Activated CD8-positive, alpha-beta memory T cell treated with anti-CD3 and anti-CD28 coated beads for 1 hour (primary cell): Measurements from ENCODE around the gene NOD2.

Source experiments
- DNase-seq, 2 donors: peaks; one replicate each; pipeline ENCODE4 v3.0.0-alpha.2; 2020; ENCODE audit warnings: low read depth in 1 of 2; ENCODE audit errors: extremely low read depth in 1 of 2

The NOD2 gene

GRCh38 chr16:50690177-50690576 is 3.2 kb upstream of the NOD2 start:
- DNase-seq = no peak

GRCh38 chr16:50692644-50692998 is 785 bp upstream of the NOD2 start:
- DNase-seq = no peak

DNA sequence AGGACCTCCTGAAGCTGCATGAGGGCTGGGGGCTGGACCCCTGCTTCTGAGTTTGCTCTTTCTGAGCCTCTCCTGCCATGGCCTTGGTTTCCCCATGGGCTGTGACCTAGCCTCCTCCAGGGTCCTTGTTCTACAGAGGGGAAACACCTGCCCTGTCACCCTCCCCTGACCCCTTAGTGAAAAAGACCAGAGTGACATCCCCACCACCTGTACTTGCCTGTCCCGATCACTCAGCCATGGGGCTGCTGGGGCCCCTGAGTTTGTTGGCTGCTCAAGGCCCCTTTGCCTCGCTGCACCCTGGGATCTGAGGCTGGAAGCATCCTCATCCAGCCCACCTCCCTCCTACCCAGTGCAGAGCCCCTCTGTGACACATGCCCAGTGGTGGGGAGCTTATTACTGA is 800 bp downstream of the NOD2 start:
- no peak for DNase-seq

GRCh38 chr16:50695017-50696000 is 1.9 kb downstream of the NOD2 start:
- DNase-seq = no peak

DNA sequence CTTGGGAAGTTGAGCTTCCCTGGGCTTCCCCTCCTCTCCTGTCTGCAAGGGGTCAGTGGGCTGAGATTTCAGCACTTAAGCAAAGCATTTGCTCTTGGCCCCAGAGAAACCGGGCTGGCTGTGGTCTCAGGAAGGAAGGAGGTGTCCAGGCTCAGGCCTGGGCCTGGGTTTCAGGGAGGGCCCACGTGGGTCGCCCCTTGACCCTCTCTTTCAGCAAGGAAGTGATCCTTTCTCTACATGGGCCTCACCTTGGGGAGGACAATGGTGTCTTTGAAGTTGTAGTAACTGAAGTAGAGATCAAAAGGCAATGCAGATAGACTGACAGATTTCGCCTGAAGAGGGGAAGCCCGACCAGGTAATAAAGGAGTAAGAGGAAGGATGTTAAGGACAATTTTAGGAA is 2.7 kb downstream of the NOD2 start:
- DNase-seq = no peak

DNA sequence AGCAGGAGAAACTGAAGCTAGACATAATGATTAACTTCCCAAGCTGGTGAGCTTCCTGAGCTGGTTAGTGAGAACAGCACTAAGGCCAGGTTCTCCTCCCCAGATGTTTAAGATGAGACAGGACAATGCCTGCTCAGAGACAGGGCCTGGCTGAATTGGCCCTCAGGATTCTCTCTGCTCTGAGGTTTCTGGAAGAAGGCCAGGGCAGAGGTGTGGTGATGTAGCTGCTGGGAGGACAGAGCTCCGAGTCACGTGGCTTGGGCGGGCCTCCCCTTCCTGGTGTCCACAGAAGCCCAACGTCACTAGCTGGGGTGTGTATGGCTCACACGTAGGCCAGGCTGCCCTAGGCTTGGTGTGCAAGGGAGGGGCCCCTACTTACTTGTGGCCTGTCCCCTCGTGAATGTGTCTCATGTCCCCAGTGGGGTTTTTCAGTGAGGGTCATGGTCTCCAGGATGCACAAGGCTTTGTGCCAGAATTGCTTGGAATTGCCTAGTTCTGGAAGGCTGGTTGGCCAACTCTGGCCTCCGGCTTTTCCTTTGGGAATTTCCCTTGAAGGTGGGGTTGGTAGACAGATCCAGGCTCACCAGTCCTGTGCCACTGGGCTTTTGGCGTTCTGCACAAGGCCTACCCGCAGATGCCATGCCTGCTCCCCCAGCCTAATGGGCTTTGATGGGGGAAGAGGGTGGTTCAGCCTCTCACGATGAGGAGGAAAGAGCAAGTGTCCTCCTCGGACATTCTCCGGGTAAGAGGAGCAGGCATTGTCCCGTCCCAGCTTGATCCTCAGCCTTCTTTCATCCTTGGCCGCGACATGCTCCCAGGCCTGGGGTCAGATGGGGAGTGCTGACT is 3.4 kb downstream of the NOD2 start:
- no peak for DNase-seq

DNA sequence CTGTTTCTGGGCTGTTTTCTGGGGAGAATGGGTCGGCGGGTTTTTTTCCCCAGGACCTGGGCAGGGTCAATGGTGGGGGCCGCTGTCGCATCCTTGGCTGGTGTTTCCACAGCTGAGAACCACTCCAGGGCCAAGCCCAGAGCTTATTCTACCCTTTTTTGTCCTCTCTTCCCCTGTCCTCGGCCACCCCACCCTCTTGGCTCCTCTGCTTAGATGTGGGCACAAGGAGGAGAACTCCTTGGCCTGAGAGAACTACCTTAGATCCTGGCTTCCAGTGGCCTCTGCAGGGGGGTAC is 4.0 kb downstream of the NOD2 start:
- DNase-seq = no peak

GRCh38 chr16:50697881-50698767 is 4.7 kb downstream of the NOD2 start:
- no peak for DNase-seq

- no peak for DNase-seq
Observed at GRCh38 chr16:50699326-50700159, 6.1 kb downstream of the NOD2 start.

- no peak for DNase-seq
Observed at GRCh38 chr16:50702725-50703124, 9.3 kb downstream of the NOD2 start.

DNA sequence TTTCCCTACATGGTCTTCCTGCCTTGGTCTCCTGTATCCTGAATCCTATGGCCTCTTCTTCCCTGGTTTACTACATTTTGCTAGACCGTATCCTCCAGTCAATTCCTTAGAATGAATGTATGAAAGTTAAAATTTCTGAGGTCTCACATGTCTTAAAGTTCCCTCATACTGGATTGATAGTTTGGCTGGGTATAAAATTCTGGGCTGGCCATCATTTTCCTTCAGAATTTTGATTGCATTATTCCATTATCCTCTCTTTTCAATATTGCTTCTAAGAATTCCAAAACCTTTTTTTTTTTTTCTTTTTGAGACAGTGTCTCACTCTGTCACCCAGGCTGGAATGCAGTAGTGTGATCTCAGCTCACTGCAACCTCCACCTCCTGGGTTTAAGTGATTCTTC is 10.8 kb downstream of the NOD2 start:
- DNase-seq = no peak

GRCh38 chr16:50705436-50706110 is 12.2 kb downstream of the NOD2 start:
- no peak for DNase-seq

GRCh38 chr16:50706250-50706649 is 12.8 kb downstream of the NOD2 start:
- no peak for DNase-seq

- DNase-seq = no peak
Observed at GRCh38 chr16:50708373-50709060, 15.1 kb downstream of the NOD2 start.

DNA sequence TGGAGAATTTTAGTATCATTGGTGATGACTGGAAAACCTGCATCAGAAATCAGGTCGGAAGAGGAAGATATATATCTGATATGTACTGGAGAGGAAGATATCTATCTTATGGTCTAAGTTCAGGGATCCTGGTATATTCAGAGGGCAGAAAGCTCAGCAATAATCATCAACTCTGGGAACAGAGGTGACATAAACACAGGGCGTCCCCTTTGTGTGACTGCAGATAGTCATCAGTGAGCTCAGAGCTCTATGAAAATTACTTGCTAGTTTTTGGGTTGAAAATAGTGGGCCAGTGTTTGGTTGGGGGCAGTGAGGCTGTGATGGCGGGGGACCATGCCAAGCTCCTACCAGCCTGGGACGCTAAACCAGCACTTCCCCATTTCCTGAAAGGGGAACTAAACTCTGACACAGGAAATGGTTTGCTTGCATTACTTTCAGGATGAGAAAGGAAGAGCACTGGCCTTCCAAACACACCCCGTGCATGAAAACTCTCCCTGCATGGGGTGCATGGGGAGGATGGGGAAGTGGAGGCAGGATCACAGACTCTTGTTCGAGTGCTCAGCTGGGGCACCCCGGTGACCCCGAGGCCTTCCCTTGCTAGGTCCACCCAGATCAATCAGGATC is 15.8 kb downstream of the NOD2 start:
- no peak for DNase-seq

DNA sequence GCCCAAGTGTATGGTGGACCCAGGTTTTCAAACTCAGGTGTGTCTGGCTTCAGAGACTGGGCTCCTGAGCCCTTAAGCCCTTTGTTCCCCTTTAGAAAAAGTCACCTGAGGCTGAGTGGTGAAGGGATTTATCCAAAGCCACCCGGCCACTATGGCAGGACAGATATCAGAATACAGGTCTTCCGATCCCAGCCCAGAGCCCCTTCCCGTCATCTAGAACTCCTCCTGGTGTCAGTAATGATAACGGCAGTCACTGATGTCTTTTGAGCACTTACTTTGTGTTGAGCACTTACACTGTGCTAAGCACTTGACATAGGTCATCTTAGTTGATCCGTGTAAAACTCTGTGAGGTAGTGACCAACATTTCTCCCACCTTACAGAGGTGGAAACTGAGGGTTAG is 16.6 kb downstream of the NOD2 start:
- no peak for DNase-seq

DNA sequence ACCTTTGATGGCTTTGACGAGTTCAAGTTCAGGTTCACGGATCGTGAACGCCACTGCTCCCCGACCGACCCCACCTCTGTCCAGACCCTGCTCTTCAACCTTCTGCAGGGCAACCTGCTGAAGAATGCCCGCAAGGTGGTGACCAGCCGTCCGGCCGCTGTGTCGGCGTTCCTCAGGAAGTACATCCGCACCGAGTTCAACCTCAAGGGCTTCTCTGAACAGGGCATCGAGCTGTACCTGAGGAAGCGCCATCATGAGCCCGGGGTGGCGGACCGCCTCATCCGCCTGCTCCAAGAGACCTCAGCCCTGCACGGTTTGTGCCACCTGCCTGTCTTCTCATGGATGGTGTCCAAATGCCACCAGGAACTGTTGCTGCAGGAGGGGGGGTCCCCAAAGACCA is 17.6 kb downstream of the NOD2 start:
- no peak for DNase-seq

DNA sequence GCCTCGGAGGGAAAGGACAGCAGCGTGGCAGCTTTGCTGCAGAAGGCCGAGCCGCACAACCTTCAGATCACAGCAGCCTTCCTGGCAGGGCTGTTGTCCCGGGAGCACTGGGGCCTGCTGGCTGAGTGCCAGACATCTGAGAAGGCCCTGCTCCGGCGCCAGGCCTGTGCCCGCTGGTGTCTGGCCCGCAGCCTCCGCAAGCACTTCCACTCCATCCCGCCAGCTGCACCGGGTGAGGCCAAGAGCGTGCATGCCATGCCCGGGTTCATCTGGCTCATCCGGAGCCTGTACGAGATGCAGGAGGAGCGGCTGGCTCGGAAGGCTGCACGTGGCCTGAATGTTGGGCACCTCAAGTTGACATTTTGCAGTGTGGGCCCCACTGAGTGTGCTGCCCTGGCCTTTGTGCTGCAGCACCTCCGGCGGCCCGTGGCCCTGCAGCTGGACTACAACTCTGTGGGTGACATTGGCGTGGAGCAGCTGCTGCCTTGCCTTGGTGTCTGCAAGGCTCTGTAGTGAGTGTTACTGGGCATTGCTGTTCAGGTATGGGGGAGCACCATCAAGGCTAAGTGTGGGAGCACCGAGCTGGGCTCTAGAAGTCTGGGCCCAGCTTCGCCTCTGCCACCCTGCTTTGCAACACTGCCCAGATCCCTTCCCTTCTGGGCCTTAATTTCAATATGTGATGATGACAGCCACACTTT is 18.6 kb downstream of the NOD2 start:
- no peak for DNase-seq
